Measurements from ENCODE around the gene HEYL.

Gene HEYL

GRCh38 chr1:39638965-39639304, 508 bp downstream of the HEYL start:
- TF ChIP-seq MYC (IDR thresholded peaks at IDR 0.05; ENCODE audit: low read depth, low read length) (no peak), POLR2A (IDR thresholded peaks at IDR 0.05; ENCODE audit: extremely low read depth, insufficient read length) (no peak), MAX (IDR thresholded peaks at IDR 0.05; ENCODE audit: low read depth, low read length) (no peak)
- TF ChIP-seq, protein P1, sequence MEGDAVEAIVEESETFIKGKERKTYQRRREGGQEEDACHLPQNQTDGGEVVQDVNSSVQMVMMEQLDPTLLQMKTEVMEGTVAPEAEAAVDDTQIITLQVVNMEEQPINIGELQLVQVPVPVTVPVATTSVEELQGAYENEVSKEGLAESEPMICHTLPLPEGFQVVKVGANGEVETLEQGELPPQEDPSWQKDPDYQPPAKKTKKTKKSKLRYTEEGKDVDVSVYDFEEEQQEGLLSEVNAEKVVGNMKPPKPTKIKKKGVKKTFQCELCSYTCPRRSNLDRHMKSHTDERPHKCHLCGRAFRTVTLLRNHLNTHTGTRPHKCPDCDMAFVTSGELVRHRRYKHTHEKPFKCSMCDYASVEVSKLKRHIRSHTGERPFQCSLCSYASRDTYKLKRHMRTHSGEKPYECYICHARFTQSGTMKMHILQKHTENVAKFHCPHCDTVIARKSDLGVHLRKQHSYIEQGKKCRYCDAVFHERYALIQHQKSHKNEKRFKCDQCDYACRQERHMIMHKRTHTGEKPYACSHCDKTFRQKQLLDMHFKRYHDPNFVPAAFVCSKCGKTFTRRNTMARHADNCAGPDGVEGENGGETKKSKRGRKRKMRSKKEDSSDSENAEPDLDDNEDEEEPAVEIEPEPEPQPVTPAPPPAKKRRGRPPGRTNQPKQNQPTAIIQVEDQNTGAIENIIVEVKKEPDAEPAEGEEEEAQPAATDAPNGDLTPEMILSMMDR (IDR thresholded peaks at IDR 0.05; ENCODE audit: low read depth, low read length) = no peak
- no peak overlapping the region for H3K4me3 ChIP-seq (ENCODE audit: low read depth, low read length)
- DNase-seq (ENCODE audit: low read depth) = no peak

DNA sequence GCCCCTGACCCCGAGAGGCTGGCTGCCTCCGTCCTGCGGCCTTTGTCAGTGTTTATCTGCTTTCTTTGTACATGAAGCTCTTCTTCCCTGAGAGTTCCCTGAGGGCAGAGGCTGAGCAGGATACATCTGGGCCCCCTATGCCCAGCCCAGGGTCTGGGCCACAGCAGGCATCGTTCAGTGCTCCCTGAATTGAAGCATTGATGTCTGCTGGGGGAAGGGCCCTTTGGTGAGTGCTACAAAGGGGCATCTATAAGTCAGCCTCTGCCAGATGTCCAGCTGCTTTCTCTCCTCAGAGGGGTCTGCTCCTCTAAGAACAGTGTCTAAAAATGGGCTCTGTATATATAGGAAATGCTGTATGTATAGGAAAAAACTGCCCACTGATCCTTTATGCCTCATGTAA, 2.1 kb downstream of the HEYL start:
- DNase-seq (ENCODE audit: low read depth) = no peak
- TF ChIP-seq, protein P1 (IDR thresholded peaks at IDR 0.05; ENCODE audit: low read depth, low read length) = no peak
- TF ChIP-seq POLR2A (IDR thresholded peaks at IDR 0.05; ENCODE audit: extremely low read depth, insufficient read length) (no peak), MAX (IDR thresholded peaks at IDR 0.05; ENCODE audit: low read depth, low read length) (no peak), MYC (IDR thresholded peaks at IDR 0.05; ENCODE audit: low read depth, low read length) (no peak)
- no peak overlapping the region for H3K4me3 ChIP-seq (ENCODE audit: low read depth, low read length)

DNA sequence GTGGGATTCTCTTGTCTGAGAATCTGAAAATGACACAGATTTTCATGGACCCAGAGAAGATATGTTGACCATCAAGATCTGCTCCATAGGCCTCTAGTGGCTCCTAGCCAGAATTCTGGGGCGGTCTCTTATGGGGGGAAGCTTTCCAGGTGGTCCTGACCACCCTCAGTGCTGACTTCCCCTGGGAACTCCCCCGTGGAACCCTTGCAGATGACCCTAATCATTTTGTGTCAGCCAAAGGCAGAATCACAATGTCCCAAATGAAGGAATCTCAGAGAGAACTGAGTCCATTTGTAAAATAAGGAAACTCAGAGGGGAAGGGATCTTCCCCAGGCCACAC, 3.6 kb downstream of the HEYL start:
- TF ChIP-seq MAX (IDR thresholded peaks at IDR 0.05; ENCODE audit: low read depth, low read length) = no peak
- TF ChIP-seq POLR2A (IDR thresholded peaks at IDR 0.05; ENCODE audit: extremely low read depth, insufficient read length) = no peak
- TF ChIP-seq MYC (IDR thresholded peaks at IDR 0.05; ENCODE audit: low read depth, low read length) = no peak
- TF ChIP-seq, protein P1 (IDR thresholded peaks at IDR 0.05; ENCODE audit: low read depth, low read length) = no peak
- H3K4me3 ChIP-seq (ENCODE audit: low read depth, low read length) = no peak overlapping the region
- no peak for DNase-seq (ENCODE audit: low read depth)

DNA sequence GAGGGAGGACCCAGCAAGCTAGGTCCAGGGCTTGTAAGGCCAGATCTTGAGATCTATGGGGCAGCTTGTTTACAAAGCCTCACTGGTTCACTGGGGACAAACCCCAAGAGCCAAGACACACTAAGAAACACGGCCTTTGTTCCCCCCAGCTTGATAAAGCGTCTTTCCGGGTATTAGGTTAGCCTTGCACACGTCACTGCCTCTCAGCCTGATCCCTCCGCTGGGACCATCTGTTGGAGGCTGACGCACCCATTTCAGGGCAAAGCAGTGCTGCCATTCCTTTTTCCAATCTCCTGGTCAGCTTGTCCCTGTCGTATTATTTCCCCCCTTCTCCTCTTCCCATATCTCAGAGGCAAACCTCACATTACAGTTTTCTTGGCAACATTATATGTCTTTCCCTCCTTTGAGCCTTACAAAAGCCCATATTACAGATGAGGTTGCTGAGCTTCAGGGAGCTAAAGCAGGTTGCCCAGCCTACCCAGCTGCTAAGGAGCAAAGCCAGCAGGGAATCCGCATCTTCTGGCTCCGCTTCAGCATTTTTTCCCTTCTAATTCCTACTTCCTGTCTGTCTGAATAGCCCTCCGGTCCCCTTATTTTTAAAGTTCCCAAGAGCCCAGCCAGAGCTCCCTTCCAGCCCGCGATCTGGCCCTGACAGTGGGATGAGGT, 4.1 kb downstream of the HEYL start:
- TF ChIP-seq, protein P1 (IDR thresholded peaks at IDR 0.05; ENCODE audit: low read depth, low read length) = no peak
- TF ChIP-seq MYC (IDR thresholded peaks at IDR 0.05; ENCODE audit: low read depth, low read length) (no peak), POLR2A (IDR thresholded peaks at IDR 0.05; ENCODE audit: extremely low read depth, insufficient read length) (no peak), MAX (IDR thresholded peaks at IDR 0.05; ENCODE audit: low read depth, low read length) (no peak)
- no peak overlapping the region for H3K4me3 ChIP-seq (ENCODE audit: low read depth, low read length)
- no peak for DNase-seq (ENCODE audit: low read depth)

DNA sequence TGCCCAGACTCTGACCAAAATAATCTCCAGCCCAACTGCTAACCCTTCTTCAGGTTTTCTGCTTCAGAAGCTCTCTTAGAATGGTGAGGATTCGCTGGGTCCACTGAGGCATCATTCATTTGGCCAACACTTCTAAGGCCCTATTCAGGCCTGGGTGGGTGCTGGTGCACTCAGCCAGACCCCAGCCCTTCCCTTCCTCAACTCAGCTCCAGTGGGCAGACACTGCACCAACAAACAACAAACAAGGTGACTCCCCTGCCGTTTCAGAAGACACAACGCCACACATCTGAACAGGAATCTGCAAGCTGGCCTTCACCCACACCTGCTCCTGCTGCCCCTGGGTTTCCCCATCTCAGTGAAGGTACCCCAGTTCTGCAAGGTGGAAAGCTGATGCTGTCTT, 6.0 kb downstream of the HEYL start:
- H3K4me3 ChIP-seq (ENCODE audit: low read depth, low read length) = no peak overlapping the region
- DNase-seq (ENCODE audit: low read depth) = no peak
- TF ChIP-seq POLR2A (IDR thresholded peaks at IDR 0.05; ENCODE audit: extremely low read depth, insufficient read length) = no peak
- TF ChIP-seq, protein P1 (IDR thresholded peaks at IDR 0.05; ENCODE audit: low read depth, low read length) = no peak
- TF ChIP-seq MYC (IDR thresholded peaks at IDR 0.05; ENCODE audit: low read depth, low read length) = no peak
- TF ChIP-seq MAX (IDR thresholded peaks at IDR 0.05; ENCODE audit: low read depth, low read length) = no peak

Measured in NB4 (cell line).